DOHH2 (cell line): Measurements from ENCODE around the gene TNIP2.

Source experiments
- CTCF ChIP-seq: fragments of 200-600 bp; sonication (generic); IDR thresholded peaks from one replicate; pipeline ENCODE4 v1.5.1; 2014; ENCODE audit warnings: antibody characterized with exemption, mild to moderate bottlenecking, low read depth, low read length; ENCODE audit not compliant: poor library complexity, severe bottlenecking
- EZH2phosphoT487 ChIP-seq: fragments of 200-600 bp; sonication (generic); IDR thresholded peaks from 2 replicates; pipeline ENCODE4 v1.6.1; 2017; ENCODE audit warnings: borderline replicate concordance, mild to moderate bottlenecking, antibody characterized with exemption, low read length, moderate library complexity, mixed read lengths

DNA sequence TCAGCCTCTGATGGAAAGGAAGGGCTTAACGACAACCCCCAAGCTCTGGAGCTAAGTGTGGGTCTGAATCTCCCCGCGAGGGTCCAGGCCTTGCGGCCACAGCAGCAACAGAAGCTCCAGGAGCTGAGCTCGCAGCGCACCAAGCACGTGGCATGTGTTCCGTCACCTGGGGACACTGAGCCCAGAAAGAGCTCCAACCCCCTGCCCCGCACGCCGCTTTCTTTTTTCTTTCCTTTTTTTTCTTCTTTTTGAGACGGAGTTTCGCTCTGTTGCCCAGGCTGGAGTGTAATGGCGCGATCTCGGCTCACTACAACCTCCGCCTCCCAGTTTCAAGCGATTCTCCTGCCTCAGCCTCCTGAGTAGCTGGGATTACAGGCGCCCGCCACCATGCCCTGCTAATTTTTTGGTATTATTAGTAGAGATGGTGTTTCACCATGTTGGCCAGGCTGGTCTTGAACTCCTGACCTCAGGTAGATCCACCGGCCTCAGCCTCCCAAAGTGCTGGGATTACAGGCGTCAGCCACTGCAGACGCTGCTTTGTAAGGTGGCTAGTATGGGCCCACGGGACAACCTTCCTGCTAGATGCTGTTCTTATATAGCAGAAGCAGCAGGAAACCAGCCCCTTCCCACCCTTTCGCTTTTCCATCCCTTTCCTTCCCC lies 685 bp upstream of the TNIP2 start:
- TF ChIP-seq CTCF (no peak), EZH2phosphoT487 (no peak)
